B cell (primary cell): Measurements from ENCODE around the gene SGPP2. TPM values are rescaled to one million over a fixed set of nuclear protein-coding genes. Genes with fewer than 3 reads are reported as not detected.
"Not testable (repeated sequence)": the region's sequence is repeated elsewhere in the genome, so short reads cannot be mapped to it uniquely, and the experiment has no call there.

Experiments used
- ATAC-seq: fragments of 200-7000 bp; cut with Tn5 transposase; one replicate; pipeline ENCODE4 v1.10.0; 2021; ENCODE audit warnings: low read depth, mild to moderate bottlenecking, moderate number of reproducible peaks, moderate library complexity
- CTCF ChIA-PET: fragments of 350-600 bp; sonication (Branson Sonifier 250); formaldehyde crosslinking; loops from one replicate; lab custom pipeline; 2021; ENCODE audit warnings: antibody characterized with exemption, inconsistent platforms; lab: Charles Lee
- POLR2A ChIA-PET: fragments of 350-600 bp; sonication (Branson Sonifier 250); formaldehyde crosslinking; loops from one replicate; lab custom pipeline; 2021; ENCODE audit warnings: antibody characterized with exemption; lab: Charles Lee
- DNase-seq: peaks from one replicate; pipeline ENCODE4 v3.0.0; 2013
- H2AFZ ChIP-seq: 2 replicates; pipeline ENCODE4 v1.6.1; 2012; ENCODE audit warnings: mild to moderate bottlenecking, low read depth, low read length; ENCODE audit not compliant: insufficient read depth, poor library complexity, severe bottlenecking
- H3K27ac ChIP-seq, 2 donors: 1 replicate in 1 of 2; 2 replicates in 1 of 2; pipeline ENCODE4 v1.5.1; 2012 to 2013; ENCODE audit warnings: low read length in 2 of 2, mild to moderate bottlenecking in 2 of 2, moderate library complexity in 1 of 2
- H3K27me3 ChIP-seq, 4 experiments: fragments of 200-600 bp in 1 of 4; sonication (generic) in 1 of 4; replicated peaks in 1 of 4; 1 replicate in 2 of 4; 2 replicates in 2 of 4; pipeline versions ENCODE4 v1.6.1 to v1.7.0; 2013 to 2016; ENCODE audit warnings: low read length in 3 of 4, mild to moderate bottlenecking in 2 of 4, mixed read lengths in 1 of 4, moderate library complexity in 1 of 4; ENCODE audit not compliant: insufficient read depth in 4 of 4, control insufficient read depth in 3 of 4; ENCODE audit errors: control extremely low read depth in 1 of 4
- H3K36me3 ChIP-seq, 2 experiments: replicated peaks in 1 of 2; 1 replicate in 1 of 2; 2 replicates in 1 of 2; pipeline versions ENCODE4 v1.6.1 to v1.7.1; 2013; ENCODE audit warnings: low read length in 1 of 2; ENCODE audit not compliant: insufficient read depth in 2 of 2, control insufficient read depth in 1 of 2; ENCODE audit errors: control extremely low read depth in 1 of 2, extremely low read depth in 1 of 2
- H3K4me1 ChIP-seq, 2 donors: fragments of 200-600 bp in 1 of 2; sonication (generic) in 1 of 2; 1 replicate in 1 of 2; 2 replicates in 1 of 2; pipeline versions ENCODE4 v1.5.1 to v1.6.1; 2013 to 2017; ENCODE audit warnings: low read length in 2 of 2; ENCODE audit not compliant: control insufficient read depth in 2 of 2, insufficient read depth in 2 of 2
- H3K4me2 ChIP-seq: replicated peaks from 2 replicates; pipeline ENCODE3; 2012; ENCODE audit warnings: mild to moderate bottlenecking, low read depth, low read length; ENCODE audit not compliant: poor library complexity, severe bottlenecking
- H3K4me3 ChIP-seq, 5 experiments: fragments of 200-600 bp in 1 of 5; sonication (generic) in 1 of 5; 1 replicate in 3 of 5; 2 replicates in 2 of 5; pipeline versions ENCODE4 v1.5.1 to v1.7.0; 2011 to 2016; ENCODE audit warnings: low read length in 4 of 5, mild to moderate bottlenecking in 4 of 5, low read depth in 2 of 5, control low read depth in 1 of 5, moderate library complexity in 1 of 5; ENCODE audit not compliant: insufficient read depth in 1 of 5; ENCODE audit errors: control extremely low read depth in 1 of 5, extremely low read depth in 1 of 5
- H3K79me2 ChIP-seq: fragments of 200-600 bp; sonication (generic); one replicate; pipeline ENCODE4 v1.6.0; 2016; ENCODE audit warnings: low read length; ENCODE audit not compliant: control insufficient read depth, insufficient read depth
- H3K9ac ChIP-seq: fragments of 200-600 bp; sonication (generic); 2 replicates; pipeline ENCODE4 v1.6.1; 2017; ENCODE audit warnings: mild to moderate bottlenecking, low read length, moderate library complexity
- H3K9me3 ChIP-seq, 3 donors: one replicate each; pipeline versions ENCODE4 v1.6.1 to v1.7.1; 2013; ENCODE audit warnings: low read length in 2 of 3; ENCODE audit not compliant: control insufficient read depth in 2 of 3, insufficient read depth in 1 of 3; ENCODE audit errors: control extremely low read depth in 1 of 3
- H4K20me1 ChIP-seq: 2 replicates; pipeline ENCODE4 v1.6.0; 2012; ENCODE audit warnings: mild to moderate bottlenecking, low read length; ENCODE audit not compliant: insufficient read depth, control insufficient read depth, poor library complexity, severe bottlenecking
- H3K27ac Mint-ChIP-seq: one replicate; pipeline ENCODE4 v1.8.0; 2021; ENCODE audit warnings: mixed read lengths
- H3K27me3 Mint-ChIP-seq: one replicate; pipeline ENCODE4 v1.8.0; 2021; ENCODE audit warnings: mixed read lengths
- H3K4me1 Mint-ChIP-seq: one replicate; pipeline ENCODE4 v1.8.0; 2021; ENCODE audit warnings: mixed read lengths
- H3K4me3 Mint-ChIP-seq: one replicate; pipeline ENCODE4 v1.8.0; 2021; ENCODE audit warnings: mixed read lengths
- H3K9me3 Mint-ChIP-seq: one replicate; pipeline ENCODE4 v1.8.0; 2022; ENCODE audit warnings: mixed read lengths; ENCODE audit not compliant: insufficient read depth
- EZH2 ChIP-seq: IDR thresholded peaks from 2 replicates; pipeline ENCODE4 v1.6.1; 2012; ENCODE audit warnings: borderline replicate concordance, low read depth, mild to moderate bottlenecking, moderate library complexity, low read length; ENCODE audit not compliant: insufficient read depth, poor library complexity, severe bottlenecking
- WGBS: methylation state at CpG from one replicate; pipeline ENCODE4 v1.1.5; 2013; ENCODE audit warnings: missing lambda C conversion rate; ENCODE audit not compliant: insufficient coverage; 5-methylcytosine and 5-hydroxymethylcytosine counted together
- intact Hi-C: fragments of 100-400 bp; cut with micrococcal nuclease; formaldehyde crosslinking; loops from one replicate; pipeline ENCODE4 v1.10.0; 2022
- polyA plus RNA-seq: library from polyadenylated mRNA; depleted of rRNA; stranded (reverse); fragments of >200 nt; gene quantifications from 2 replicates; pipeline ENCODE4 v1.2.3, GENCODE V29; 2012
- total RNA-seq, 2 donors: library from RNA; stranded (reverse); fragments of 120-200 nt in 1 of 2; gene quantifications; 1 replicate in 1 of 2; 2 replicates in 1 of 2; pipeline versions ENCODE4 v1.2.3 to v1.2.4, GENCODE V29; 2013 to 2022
- TF ChIP-seq, protein P1 (sequence below): fragments of 200-600 bp; IDR thresholded peaks from one replicate; pipeline ENCODE4 v1.8.0; 2022; ENCODE audit warnings: antibody characterized with exemption, mild to moderate bottlenecking

The SGPP2 gene
- total and polyA plus RNA-seq, 2 donors (not counting 1 experiment from before 2014, with no cell fraction given), result 1.5 to 7.7 TPM

DNA sequence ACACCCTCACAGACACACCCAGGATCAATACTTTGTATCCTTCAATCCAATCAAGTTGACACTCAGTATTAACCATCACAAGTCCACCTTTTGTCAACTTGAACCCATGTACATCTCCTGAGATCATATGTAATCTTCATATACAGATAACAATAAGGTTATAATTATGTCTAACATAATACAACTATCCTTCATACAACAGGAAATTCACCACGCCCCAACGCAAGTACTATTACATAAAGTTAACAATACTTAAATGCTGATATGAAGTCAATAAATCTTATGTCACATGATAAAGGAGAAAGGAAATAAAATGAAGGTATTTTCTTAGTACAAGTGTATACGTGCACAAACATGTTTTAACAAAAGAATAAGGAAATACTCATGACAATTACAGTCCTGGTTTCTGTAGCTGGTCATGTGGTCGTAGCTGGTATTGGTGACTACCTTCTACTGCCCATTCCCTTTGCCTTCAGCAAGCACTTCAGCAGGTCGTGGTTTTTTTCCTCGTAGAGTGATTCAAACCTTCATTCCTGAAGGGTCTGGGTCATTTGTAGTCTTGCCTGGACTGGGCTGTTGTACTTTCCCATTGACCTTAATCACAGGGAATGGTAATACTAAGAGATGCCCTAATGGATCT, 11.2 kb downstream of the SGPP2 start:
- H4K20me1 ChIP-seq, intact Hi-C loops, H2AFZ ChIP-seq, ATAC-seq, H3K4me3 ChIP-seq, H3K9ac ChIP-seq, H3K79me2 ChIP-seq, H3K4me2 ChIP-seq, H3K36me3 ChIP-seq, H3K9me3 Mint-ChIP-seq, POLR2A ChIA-PET, H3K27ac Mint-ChIP-seq, H3K4me3 Mint-ChIP-seq, H3K27ac ChIP-seq, H3K27me3 Mint-ChIP-seq, H3K27me3 ChIP-seq, DNase-seq, H3K9me3 ChIP-seq, CTCF ChIA-PET: not testable (repeated sequence)
- peaks cover 25% of the 10 kb centered on the region for H3K4me1 Mint-ChIP-seq
- peaks cover 5 to 12% of the 10 kb centered on the region in 2 donors for H3K4me1 ChIP-seq
- 89% methylated on average over 3 of the region's 6 CpGs for whole genome bisulfite sequencing

DNA sequence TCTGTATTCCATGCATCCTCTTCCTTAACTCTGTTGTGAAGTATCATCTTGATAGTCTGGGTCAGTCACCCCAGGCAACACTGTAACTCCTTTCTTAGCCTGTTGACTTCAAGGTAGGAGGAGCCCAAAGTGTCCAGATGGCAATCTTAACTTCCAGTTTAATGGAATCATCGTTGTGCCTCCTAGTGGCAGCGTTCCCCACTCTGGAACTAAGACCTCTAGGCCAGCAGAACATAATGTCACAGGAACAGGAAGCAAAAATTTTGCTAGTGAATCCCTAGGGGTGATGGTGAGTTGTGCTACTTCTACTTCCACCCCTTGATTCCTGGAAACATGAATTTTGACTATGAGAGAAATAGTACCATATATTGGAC, 11.7 kb downstream of the SGPP2 start:
- 100% methylated on average over 1 of the region's 2 CpGs for WGBS
- Mint-ChIP-seq H3K4me1 (peaks cover 25% of the 10 kb centered on the region), H3K4me3 (no peak overlapping the region), H3K9me3 (no peaks in the 10 kb centered on the region), H3K27ac (no peak overlapping the region), H3K27me3 (no peaks in the 10 kb centered on the region)
- Histone ChIP-seq H3K9ac (no peak overlapping the region), H3K79me2 (no peaks in the 10 kb centered on the region), H3K9me3 (peaks cover 0 to 3% (median 0%) of the 10 kb centered on the region in 3 donors), H3K27me3 (peaks cover 0 to 3% (median 0%) of the 10 kb centered on the region in 4 experiments), H4K20me1 (no peaks in the 10 kb centered on the region), H3K36me3 (no peaks in the 10 kb centered on the region), H3K4me2 (no peak overlapping the region), H3K4me3 (no peak overlapping the region), H3K27ac (no peak overlapping the region), H2AFZ (no peak overlapping the region), H3K4me1 (peaks cover 5 to 12% of the 10 kb centered on the region in 2 donors)
- ChIA-PET CTCF (no interaction called here), POLR2A (no interaction called here)
- ATAC-seq (no peak), DNase-seq (no peak)
- TF ChIP-seq EZH2, result no peak
- TF ChIP-seq, protein P1, sequence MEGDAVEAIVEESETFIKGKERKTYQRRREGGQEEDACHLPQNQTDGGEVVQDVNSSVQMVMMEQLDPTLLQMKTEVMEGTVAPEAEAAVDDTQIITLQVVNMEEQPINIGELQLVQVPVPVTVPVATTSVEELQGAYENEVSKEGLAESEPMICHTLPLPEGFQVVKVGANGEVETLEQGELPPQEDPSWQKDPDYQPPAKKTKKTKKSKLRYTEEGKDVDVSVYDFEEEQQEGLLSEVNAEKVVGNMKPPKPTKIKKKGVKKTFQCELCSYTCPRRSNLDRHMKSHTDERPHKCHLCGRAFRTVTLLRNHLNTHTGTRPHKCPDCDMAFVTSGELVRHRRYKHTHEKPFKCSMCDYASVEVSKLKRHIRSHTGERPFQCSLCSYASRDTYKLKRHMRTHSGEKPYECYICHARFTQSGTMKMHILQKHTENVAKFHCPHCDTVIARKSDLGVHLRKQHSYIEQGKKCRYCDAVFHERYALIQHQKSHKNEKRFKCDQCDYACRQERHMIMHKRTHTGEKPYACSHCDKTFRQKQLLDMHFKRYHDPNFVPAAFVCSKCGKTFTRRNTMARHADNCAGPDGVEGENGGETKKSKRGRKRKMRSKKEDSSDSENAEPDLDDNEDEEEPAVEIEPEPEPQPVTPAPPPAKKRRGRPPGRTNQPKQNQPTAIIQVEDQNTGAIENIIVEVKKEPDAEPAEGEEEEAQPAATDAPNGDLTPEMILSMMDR, result no peak
- intact Hi-C loops, result no loop called here
